Activated CD8-positive, alpha-beta T cell treated with anti-CD3 and anti-CD28 coated beads for 36 hours (primary cell): ENCODE measurements around the gene UBE2E1. TPM values are rescaled to one million over a fixed set of nuclear protein-coding genes. Genes with fewer than 3 reads are reported as not detected.

Experiments
- ATAC-seq: fragments of 200-7000 bp; cut with Tn5 transposase; one replicate; pipeline ENCODE4 v1.10.0; 2021; ENCODE audit warnings: mild to moderate bottlenecking, moderate library complexity
- CTCF ChIA-PET: fragments of 350-600 bp; sonication (Branson Sonifier 250); formaldehyde crosslinking; loops from one replicate; lab custom pipeline; 2021; ENCODE audit warnings: antibody characterized with exemption; lab: Charles Lee
- POLR2A ChIA-PET: fragments of 350-600 bp; sonication (Branson Sonifier 250); formaldehyde crosslinking; loops from one replicate; lab custom pipeline; 2021; ENCODE audit warnings: antibody characterized with exemption; lab: Charles Lee
- DNase-seq: peaks from one replicate; pipeline ENCODE4 v3.0.0-alpha.2; 2020
- H3K27ac Mint-ChIP-seq: one replicate; pipeline ENCODE4 v1.8.0; 2021; ENCODE audit warnings: mild to moderate bottlenecking, mixed read lengths
- H3K27me3 Mint-ChIP-seq: one replicate; pipeline ENCODE4 v1.8.0; 2021; ENCODE audit warnings: mixed read lengths
- H3K36me3 Mint-ChIP-seq: one replicate; pipeline ENCODE4 v1.8.0; 2021; ENCODE audit warnings: low read depth, mixed read lengths
- H3K4me1 Mint-ChIP-seq: one replicate; pipeline ENCODE4 v1.8.0; 2021; ENCODE audit warnings: low read depth, mixed read lengths
- H3K4me3 Mint-ChIP-seq: one replicate; pipeline ENCODE4 v1.8.0; 2021; ENCODE audit warnings: mild to moderate bottlenecking, moderate library complexity, mixed read lengths
- H3K9me3 Mint-ChIP-seq: one replicate; pipeline ENCODE4 v1.8.0; 2021; ENCODE audit warnings: mixed read lengths
- CTCF ChIP-seq: fragments of 200-600 bp; IDR thresholded peaks from one replicate; pipeline ENCODE4 v1.8.0; 2022; ENCODE audit warnings: antibody characterized with exemption, mild to moderate bottlenecking
- intact Hi-C: fragments of 100-400 bp; cut with micrococcal nuclease; formaldehyde crosslinking; loops from one replicate; pipeline ENCODE4 v1.10.0; 2022
- total RNA-seq, 2 experiments: library from RNA; stranded (reverse); gene quantifications; one replicate each; pipeline ENCODE4 v1.2.3, GENCODE V29; 2021

Gene UBE2E1
- total RNA-seq, 2 experiments from 2014 or later: 79.0 to 80.3 TPM

DNA sequence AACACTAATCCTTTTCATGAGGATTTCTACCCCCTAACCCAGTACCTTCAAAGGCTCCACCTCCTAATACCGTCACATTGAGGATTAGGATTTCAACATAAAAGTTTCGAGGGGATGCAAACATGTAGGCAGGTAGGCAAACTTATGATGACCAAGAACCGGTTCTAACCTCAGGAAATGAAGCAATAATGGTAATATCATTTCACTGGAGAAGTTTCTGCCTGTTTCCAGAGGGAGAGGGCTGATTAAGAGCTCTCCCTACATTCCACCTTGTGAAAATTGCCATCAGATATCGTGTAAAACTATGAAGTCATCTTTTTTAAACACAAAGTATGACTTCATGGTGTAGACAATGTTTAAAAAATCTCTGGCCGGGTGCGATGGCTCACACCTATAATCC, 79.5 kb downstream of the UBE2E1 start:
- H3K9me3 Mint-ChIP-seq: no peaks in the 10 kb centered on the region
- H3K27ac Mint-ChIP-seq: no peak overlapping the region
- TF ChIP-seq CTCF: no peak
- peaks cover 14% of the 10 kb centered on the region for H3K36me3 Mint-ChIP-seq
- no peak for DNase-seq
- CTCF ChIA-PET: interaction anchor here (0.9 kb wide), 1 partner anchor 51 kb away, joined by 4 read pairs; no protein-coding TSS in a partner anchor
- no peaks in the 10 kb centered on the region for H3K27me3 Mint-ChIP-seq
- ATAC-seq: no peak
- intact Hi-C loops: no loop called here
- peaks cover 15% of the 10 kb centered on the region for H3K4me1 Mint-ChIP-seq
- no peak overlapping the region for H3K4me3 Mint-ChIP-seq
- POLR2A ChIA-PET: interaction anchor here (1.7 kb wide), 1 partner anchor 32 kb away, joined by 4 read pairs; the partner anchor contains the start of genes NKIRAS1 and RPL15

GRCh38 chr3:23886311-23886710, 80.6 kb downstream of the UBE2E1 start:
- ChIA-PET CTCF (no interaction called here), POLR2A (no interaction called here)
- peaks cover 13% of the 10 kb centered on the region for H3K36me3 Mint-ChIP-seq
- H3K27me3 Mint-ChIP-seq: no peaks in the 10 kb centered on the region
- no peak for ATAC-seq
- peaks cover 6% of the 10 kb centered on the region for H3K4me1 Mint-ChIP-seq
- intact Hi-C loops: no loop called here
- DNase-seq: no peak
- H3K9me3 Mint-ChIP-seq: no peaks in the 10 kb centered on the region
- no peak overlapping the region for H3K4me3 Mint-ChIP-seq
- TF ChIP-seq CTCF: no peak
- peak overlapping the region; percentile 32 for H3K27ac Mint-ChIP-seq

- DNase-seq (no peak), ATAC-seq (no peak)
- no peaks in the 10 kb centered on the region for H3K9me3 Mint-ChIP-seq
- intact Hi-C loops: no loop called here
- ChIA-PET CTCF (interaction anchor here (0.7 to 2.2 kb wide), 27 partner anchors 9 to 795 kb away, joined by 3 to 15 read pairs (median 3); partner anchors contain the start of genes NKIRAS1 and RPL15), POLR2A (interaction anchor here (3.9 kb wide), 1 partner anchor 28 kb away, joined by 18 read pairs; the partner anchor contains the start of genes NKIRAS1 and RPL15)
- no peaks in the 10 kb centered on the region for H3K4me1 Mint-ChIP-seq
- H3K4me3 Mint-ChIP-seq: no peak overlapping the region
- H3K27me3 Mint-ChIP-seq: no peaks in the 10 kb centered on the region
- peak; percentile 73 for TF ChIP-seq CTCF
- H3K27ac Mint-ChIP-seq: no peak overlapping the region
- H3K36me3 Mint-ChIP-seq: peaks cover 1% of the 10 kb centered on the region
These were observed 83.0 kb downstream of the UBE2E1 start for GRCh38 chr3:23888617-23889228.

DNA sequence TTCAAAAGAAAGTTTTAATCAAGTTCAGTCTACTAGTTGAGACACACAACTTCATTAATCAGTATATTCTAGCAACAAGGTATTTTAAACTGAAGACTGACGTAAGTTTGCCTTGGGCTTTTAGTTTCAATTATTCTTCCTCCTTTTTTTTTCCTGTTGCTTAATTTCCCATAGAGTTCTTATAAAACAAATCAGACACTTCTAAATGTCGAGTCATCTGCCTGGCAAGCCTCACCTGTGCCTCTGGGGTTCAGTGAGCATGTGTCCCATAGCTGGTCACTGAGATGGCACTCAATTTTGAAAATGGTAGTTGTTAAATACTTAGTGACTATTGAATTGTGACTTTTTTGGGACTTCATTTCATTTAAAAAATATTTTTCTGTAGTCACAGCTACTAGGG, 83.6 kb downstream of the UBE2E1 start:
- Mint-ChIP-seq H3K27ac (no peak overlapping the region), H3K4me3 (no peak overlapping the region), H3K36me3 (peaks cover 1% of the 10 kb centered on the region), H3K9me3 (no peaks in the 10 kb centered on the region), H3K27me3 (no peaks in the 10 kb centered on the region), H3K4me1 (no peaks in the 10 kb centered on the region)
- intact Hi-C loops: no loop called here
- TF ChIP-seq CTCF: no peak
- ChIA-PET CTCF (interaction anchor here (1.0 to 2.2 kb wide), 15 partner anchors 8 to 297 kb away, joined by 3 to 11 read pairs (median 3); no protein-coding TSS in a partner anchor), POLR2A (interaction anchor here (3.9 kb wide), 1 partner anchor 27 kb away, joined by 18 read pairs; the partner anchor contains the start of genes NKIRAS1 and RPL15)
- ATAC-seq (no peak), DNase-seq (no peak)

DNA sequence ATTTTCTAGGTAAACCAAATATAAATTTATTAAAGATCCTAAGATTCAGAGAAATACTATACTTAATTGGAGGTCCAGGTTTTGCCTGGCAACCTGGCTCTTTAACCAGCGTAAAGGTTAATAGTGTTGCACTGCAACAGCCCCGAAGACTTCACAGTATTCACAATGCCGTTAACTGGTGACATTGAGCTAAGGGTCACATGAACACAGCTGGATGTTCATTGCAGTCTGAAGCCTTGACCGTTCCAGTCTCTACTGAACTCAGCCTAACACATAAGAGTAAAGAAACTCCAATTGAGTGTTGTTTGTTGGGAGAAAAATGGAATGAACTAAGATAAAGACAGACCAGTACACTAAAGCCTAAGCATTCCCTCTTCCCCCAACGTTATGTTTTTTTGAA, 84.2 kb downstream of the UBE2E1 start:
- Mint-ChIP-seq H3K27ac (no peak overlapping the region), H3K9me3 (no peaks in the 10 kb centered on the region), H3K36me3 (peaks cover 1% of the 10 kb centered on the region), H3K4me1 (no peaks in the 10 kb centered on the region), H3K4me3 (no peak overlapping the region), H3K27me3 (no peaks in the 10 kb centered on the region)
- DNase-seq (no peak), ATAC-seq (no peak)
- intact Hi-C loops: no loop called here
- no peak for TF ChIP-seq CTCF
- POLR2A ChIA-PET: interaction anchor here (3.9 kb wide), 1 partner anchor 27 kb away, joined by 18 read pairs; the partner anchor contains the start of genes NKIRAS1 and RPL15
- CTCF ChIA-PET: interaction anchor here (1.0 to 2.2 kb wide), 4 partner anchors 20 to 110 kb away, joined by 3 to 11 read pairs (median 5); no protein-coding TSS in a partner anchor
